GM19328 (cell line): ENCODE data around the gene NDUFS4.
"Not testable (repeated sequence)": the region's sequence is repeated elsewhere in the genome, so short reads cannot be mapped to it uniquely, and the experiment has no call there.

Experiments used
- ATAC-seq: cut with Tn5 transposase; IDR thresholded peaks from one replicate; pipeline ENCODE4 v1.9.1; 2021; ENCODE audit warnings: mild to moderate bottlenecking, moderate library complexity; ENCODE audit not compliant: unreplicated experiment

NDUFS4 gene

DNA sequence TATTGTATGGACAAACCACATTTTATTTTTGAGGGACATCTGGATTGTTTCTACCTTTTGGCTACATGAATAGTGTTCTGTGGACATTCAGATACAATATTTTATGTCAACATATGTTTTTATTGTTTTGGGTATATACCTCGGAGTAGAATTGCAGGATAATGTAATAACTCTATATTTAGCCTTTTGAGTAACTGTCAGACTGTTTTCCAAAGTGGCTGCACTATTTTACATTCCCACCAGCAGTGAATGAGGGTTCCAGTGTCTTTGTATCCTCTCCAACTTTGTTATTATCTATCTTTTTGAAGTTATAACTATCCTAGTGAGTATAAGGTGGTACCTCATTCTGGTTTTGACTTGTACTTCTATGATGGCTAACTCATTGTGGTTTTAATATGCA is 11.0 kb downstream of the NDUFS4 start:
- ATAC-seq: no peak

DNA sequence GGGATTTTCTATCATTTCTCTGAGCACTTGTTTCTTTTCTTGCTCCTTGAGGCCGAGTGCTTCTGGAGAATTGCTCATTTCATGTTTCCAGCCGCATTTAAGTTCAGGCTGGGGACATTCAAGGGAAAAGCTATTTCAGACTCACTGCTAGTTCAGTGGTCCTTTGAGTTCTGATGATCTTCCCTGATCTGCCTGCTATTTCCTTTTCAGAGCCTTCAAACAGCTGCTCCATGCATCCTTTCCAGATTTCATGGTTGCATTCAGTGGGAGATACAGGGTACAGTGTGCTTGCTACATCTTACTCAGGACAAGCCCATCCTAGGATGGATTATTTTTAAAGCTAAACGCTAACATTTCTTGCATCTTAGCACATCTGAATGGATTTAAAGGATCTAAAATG is 14.7 kb downstream of the NDUFS4 start:
- no peak for ATAC-seq

DNA sequence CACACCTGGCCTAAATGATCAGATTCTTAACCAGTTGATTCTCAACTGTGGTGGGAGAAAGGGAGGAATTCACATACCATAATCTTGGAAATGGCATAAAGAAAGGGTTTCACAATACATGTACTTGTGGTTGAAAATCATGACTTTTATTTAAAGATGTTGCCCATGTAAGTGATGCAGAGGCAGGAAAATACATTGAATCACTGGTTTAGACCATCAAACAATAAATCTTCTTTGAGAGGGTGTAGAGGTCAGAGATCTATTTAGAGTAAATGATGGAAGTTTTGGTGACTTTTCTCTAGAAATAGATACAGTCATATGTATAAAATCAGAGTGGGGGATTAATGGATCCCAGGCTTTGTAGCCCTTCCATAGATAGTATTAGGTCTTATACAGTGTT is 15.4 kb downstream of the NDUFS4 start:
- no peak for ATAC-seq

DNA sequence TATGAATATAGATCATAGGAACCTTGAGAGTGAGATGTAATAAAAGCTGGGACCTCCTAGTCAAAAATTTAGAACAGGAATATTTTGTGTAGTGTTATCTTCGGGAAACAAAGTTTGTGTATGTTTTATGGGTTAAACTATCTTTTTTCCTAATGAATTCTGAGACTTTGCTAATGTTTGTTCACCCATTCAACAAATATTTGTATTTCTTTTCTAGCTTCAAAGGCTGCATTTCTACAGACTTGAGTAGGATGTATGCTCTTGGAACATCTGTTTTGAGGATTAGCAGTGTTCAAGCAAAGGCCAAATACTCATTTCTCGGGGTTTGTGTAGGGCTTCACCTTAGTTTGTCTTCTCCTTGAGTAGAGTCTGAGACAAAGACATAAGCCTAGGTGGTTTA is 16.2 kb downstream of the NDUFS4 start:
- ATAC-seq: no peak

DNA sequence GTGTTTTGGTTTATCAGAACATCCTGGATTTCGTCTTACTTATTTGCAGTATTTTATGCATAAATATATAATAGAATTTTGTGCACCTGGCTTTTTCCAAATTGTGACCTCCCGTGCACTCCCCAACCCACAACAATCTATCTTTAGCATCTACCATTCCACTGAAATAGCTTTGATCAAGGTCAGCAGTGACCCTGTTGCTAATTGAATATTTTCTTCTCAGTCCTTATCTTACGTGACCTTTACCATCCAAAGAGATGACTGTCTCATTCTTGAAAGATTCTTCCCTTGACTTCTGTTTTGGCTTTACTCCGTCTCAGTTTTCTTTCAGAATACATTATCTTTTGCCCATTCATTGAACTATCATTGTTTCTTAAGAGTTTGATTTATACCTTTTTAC is 18.4 kb downstream of the NDUFS4 start:
- no peak for ATAC-seq

DNA sequence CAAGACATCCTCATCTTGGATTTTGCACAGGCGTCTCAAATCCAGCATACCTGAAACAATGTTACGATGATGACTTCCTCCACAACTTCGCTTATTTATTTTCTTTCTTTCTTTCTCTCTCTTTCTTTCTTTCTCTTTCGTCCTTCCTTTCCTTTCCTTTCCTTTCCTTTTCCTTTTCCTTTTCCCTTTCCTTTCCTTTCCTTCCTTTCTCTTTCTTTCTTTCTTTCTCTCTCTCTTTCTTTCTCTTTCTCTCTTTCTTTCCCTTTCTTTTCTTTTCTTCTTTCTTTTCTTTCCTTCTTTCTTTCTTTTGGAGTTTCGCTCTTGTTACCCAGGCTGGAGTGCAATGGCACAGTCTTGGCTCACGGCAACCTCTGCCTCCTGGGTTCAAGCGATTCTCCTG is 20.1 kb downstream of the NDUFS4 start:
- ATAC-seq: no peak

DNA sequence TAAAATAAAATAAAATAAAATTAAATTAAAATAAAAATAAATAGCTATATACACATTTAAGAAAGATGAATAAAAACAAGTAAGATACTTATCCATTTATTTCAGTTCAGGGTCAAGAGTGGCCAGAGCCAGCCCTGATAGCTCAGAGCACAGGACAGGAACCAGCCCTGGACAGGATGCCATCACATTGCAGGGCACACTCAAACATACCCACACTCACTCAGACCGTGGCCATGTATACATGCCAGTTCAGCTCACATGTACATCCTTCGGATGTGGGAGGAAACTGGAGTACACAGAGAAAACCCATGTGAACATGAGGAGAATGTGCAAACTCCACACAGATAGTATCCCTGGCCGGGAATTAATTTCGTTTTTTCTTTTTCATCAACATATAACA is 21.8 kb downstream of the NDUFS4 start:
- ATAC-seq: no peak

DNA sequence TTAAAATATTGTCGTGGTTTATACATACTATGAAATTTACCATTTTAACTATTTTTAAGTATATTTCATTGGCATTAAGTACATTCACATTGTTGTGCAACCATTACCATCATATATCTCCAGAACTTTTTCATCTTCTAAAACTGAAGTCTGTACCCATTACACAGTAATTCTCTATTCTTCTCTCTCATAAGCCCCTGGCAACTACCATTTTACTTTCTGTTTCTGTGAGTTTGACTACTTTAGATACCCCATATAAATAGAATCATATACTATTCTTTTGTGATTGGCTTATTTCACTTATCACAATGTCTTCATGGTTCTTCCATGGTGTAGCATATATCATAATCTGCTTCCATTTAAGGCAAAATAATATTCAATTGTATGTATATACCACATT is 30.3 kb downstream of the NDUFS4 start:
- no peak for ATAC-seq

DNA sequence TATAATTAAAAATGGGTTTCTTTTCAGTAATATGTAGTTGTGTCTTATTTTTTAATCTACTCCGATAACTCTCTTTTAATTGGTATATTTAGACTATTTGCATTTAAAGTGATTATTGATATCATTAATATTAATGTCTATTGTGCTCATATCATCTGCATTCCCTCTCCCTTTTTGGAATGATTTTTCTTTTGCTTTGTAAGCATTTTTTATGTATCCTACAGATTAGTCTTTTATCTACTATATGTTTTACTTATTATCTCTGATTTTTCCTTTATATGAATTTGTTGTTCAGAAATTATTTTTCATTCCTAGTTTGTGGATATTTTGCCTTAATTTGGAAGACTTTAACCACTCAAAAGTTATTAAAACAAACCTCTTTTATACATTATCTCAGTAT is 34.0 kb downstream of the NDUFS4 start:
- no peak for ATAC-seq

DNA sequence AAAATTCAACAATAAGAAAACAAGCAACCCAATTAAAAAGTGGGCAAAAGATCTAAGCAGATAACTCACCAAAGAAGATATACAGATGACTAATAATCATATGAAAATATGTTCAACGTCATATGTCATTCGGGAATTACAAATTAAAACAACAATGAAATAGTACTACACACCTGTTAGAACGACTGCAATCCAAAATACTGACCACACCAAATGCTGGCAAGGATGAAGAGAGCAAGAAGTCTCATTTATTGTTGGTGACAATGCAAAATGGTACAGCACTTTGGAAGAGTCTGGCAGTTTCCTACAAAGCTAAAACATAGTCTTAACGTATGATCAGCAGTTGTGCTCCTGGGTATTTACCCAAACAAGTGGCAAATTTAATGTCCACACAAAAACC is 37.5 kb downstream of the NDUFS4 start:
- no peak for ATAC-seq

DNA sequence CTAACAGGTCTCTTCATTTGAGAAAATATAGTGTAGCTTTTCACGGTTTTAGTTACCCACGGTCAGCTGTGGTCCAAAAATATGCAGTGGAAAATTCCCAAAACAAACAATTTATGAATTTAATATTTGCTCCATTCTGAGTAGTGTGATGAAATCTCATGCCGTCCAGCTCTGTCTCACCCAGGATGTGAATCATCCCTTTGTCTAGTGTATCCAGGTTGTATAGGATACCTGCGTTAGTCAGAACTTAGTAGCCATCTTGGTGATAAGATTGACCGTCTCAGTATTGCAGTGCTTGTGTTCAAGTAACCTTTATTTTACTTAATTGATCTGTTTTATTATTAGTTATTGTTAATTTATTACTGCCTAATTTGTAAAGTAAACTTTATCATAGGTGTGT is 41.1 kb downstream of the NDUFS4 start:
- no peak for ATAC-seq

DNA sequence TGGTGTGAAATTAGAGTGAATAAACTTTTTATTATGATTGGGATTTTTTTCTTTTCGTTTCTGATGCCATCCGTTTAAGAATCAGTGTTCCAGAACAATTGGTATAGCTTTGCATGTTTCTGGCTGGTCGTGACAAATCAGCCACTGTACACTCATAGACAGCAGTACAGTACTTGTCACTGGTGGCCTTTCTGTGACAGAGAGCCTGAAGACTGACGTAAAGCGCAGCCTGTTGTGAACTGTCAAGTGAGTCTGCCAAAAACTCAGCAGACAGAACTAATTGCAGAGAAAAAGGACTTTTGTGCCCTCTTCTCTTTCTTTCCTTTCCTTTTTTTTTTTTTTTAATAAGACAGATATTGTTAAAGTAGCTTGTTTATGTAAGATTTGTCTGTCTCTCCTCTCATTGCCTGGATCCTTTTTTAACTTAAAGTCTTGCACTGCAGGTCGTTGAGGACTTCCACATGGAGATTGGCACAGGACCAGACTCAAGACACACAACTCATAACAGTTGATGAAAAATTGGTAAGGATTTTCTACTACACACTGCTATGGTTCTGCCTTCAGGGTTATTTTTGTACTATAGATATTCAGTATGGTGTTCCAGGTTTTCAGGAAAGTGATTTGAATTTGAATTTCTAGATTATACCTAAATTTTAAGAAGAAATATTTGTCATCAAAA is 42.7 kb downstream of the NDUFS4 start:
- ATAC-seq: no peak

DNA sequence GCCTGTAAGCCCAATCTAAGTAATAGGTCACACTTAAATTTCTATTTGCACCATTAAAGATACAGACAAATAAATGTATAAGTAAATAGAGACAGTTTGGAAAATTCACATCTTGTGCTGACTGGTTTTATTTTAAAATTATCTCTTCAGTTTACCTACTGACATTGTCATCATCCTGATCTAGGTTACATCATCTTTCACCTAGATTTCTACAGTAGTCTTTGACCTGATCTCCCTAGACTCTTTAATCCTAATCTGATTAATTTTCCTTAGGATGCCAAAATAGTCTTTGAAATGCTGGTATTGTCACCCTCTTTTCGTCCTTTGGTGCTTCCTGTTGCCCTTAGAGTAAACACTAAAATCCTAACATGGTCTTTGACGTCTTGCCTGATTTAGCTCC is 43.9 kb downstream of the NDUFS4 start:
- ATAC-seq: no peak

DNA sequence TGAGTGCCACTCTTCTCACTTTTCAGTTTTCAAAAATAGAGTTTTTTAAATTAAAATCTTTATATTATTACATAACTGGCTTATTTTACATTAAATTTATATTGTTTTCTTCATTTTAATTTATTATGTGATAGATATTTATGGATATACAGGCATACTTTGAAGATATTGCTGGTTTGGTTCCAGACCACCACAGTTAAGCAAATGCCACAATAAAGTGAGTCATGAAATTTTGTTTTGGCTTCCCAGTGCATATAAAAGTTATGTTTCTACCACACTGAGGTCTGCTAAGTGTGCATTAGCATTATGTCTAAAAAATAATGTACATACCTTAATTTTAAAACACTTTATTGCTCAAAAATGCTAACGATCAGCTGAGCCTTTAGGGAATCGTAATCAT is 47.4 kb downstream of the NDUFS4 start:
- ATAC-seq: no peak

DNA sequence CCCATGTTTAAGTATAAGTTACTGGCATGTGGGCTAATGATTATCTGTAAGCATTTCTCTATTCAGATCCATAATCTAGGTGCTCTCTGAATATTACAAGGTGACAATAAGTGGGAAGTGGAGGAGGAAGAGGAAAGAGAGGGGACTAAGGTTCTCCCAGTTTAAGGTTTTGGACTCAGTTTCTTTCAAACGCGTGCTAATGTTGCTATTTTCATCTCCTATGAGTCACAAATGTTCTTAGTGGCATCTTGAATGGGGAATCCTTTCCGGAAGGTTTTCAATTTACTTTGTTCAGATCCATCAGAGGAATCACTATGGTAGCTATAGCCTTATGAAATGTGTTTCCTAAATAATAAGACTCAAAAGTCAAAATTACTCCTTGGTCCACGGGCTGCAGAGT is 48.5 kb downstream of the NDUFS4 start:
- not testable (repeated sequence) for ATAC-seq

DNA sequence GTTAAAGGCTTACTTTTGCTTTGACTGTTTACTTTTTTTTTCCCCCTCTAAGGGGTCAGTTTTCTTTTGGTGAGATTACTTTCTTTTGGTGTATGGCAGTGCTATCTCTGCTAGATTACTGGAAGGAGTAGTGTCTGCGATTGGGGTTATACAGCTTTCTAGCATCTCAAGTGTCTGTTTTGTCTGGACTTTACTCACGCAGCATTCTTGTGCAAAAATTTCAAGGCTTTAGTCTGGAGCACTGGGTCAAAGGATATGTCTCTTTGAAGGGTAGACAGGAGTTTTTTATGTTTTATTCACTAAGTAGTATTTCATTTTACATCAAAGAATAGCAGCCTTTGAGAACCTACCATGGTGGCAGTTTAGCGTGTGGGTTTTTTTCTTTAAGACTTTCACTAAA is 52.6 kb downstream of the NDUFS4 start:
- no peak for ATAC-seq

DNA sequence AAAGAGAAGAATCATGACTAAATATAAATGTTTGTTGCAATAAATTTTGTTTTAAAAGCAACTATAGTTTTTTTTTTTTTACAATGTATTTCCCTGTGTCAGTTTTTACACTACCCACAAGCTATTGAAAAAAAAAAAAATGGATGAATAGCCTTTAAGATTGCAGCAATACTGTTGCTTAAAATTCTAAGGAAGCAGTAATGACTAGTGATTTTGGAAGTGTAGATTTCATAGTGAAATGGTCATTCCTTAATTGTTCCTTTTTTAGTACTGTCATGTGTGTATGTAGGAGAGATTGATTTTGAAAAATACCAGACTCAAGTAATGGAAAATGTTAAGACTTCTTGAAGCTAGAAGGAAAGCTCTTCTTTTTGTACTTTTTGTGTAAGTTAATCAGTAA is 53.1 kb downstream of the NDUFS4 start:
- ATAC-seq: no peak

DNA sequence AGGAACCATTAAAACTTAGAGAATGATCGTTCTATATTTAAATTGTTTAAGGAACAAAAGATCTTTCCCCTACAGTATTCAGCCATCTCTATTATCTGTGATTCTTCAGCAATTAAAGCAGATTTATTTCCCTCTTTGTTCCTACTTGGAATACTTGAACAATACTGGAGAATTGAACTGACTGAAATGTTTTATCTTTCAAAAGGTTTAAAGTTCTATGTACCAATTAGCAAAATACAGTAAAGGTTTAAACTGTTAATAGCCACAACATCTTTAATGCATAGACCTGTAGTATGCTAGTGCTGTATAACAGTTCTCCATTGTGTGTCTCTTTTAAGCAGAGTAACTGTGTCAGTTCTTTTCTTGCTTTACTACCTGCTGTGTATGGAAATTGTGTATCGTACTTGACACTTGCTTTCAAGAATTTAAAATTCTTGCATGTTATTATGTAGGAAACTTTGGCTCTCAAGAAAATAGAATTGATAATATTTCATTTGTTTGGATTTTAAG is 54.0 kb downstream of the NDUFS4 start:
- ATAC-seq: no peak

DNA sequence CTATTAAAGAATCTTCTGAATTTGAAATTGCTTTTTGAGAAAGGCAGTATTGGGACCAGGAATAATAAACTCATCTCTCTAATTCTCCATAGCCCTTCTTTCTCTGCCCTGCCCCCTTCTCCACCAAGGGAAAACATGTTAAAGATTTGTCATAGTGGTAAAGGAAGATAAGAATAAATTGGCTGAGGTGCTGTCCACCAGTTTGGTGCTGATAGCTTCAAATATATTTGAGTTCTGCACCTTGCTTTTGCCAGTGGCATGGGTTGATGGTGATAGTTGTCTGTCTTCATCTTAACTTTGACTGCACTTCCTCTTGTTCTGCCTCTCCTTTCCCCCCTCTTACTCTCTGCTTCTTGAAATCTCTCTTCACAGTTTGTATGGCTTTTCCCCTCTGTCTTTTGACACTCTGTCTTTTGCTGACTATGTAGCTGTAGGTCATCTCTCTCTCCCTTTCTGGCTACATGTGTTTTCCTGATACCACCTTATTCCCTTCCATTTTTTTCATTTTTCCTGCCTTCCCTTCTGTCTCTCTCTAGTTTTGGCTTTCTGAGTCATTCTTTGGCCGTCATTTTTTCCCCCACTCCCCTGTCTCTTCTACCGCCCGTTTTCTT is 56.6 kb downstream of the NDUFS4 start:
- no peak for ATAC-seq

DNA sequence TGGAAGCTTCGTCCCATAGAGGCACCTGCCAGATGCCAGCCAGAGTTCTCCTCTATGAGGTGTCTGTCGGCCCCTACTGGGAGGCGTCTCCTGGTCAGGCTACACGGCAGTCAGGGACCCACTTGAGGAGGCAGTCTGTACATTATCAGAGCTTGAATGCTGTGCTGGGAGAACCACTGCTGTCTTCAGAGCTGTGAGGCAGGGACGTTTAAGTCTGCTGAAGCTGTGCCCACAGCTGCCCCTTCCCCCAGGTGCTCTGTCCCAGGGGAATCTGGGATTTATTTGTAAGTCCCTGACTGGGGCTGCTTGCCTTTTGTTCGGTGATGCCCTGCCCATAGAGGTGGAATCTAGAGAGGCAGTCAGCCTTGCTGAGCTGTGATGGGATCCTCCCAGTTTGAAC is 70.8 kb downstream of the NDUFS4 start:
- no peak for ATAC-seq

DNA sequence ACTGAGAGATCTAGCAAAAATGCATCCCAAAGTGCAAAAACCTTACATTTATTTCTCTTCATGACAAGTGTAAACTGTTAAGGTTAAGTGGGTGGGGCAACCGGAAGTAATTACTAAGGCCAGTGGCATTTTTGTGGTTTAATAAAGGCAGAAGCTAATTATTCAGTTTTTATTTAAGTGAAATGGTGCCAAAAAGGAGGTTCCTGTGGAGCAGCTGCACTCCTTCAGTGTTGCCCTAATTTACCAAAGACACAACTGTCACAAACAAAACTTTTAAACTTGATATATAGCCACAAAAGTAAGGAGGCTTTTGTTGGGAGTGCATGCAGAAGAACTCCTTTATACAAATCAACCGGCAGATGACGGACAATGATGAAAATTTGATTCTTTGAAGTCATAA is 81.6 kb downstream of the NDUFS4 start:
- no peak for ATAC-seq

DNA sequence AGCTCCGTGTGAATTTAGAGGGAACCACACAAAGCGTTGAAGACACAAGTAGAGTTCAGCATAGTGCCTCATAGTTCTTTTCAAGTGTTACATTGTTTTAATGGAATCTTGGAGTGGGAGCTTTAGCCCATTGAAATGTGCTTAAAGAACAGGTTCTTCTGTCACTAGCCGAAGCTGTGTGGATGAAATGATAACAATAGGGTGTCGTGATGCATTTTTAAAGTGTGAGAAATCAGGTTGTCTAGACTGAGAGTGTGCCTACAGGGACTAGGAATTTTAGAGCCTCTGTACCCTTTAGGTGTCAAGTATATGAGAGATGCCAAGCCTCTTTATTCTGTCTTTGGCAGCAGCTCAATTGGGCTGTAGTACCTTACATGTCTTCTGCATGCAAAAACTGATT is 83.0 kb downstream of the NDUFS4 start:
- no peak for ATAC-seq

DNA sequence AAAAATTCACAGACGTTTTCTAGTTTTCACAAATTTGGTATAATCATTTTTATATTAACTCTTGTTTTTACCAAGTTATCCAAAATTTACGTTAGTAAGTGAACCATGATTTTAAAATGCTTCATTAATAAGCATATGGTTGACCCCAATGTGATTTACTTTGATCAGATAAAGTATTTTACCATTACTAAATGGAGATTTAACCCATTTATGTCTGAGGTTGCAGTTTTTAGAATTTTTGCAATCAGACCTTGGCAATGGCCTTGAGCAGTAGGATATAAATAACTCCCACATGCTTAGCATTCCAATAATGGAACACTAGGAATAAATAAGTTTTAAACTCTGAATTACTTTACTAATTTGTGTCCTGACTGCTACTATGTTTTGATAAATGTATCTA is 84.6 kb downstream of the NDUFS4 start:
- ATAC-seq: no peak
